Adrenal gland (tissue), 12 donors: Measurements from ENCODE around the gene NEGR1. TPM values are rescaled to one million over a fixed set of nuclear protein-coding genes. Genes with fewer than 3 reads are reported as not detected.

Source experiments
- DNase-seq, 7 donors: peaks; one replicate each; pipeline ENCODE4 v3.0.0-alpha.2; 2019 to 2020
- H3K27ac ChIP-seq, 5 donors: fragments of 200-600 bp; sonication (generic) in 4 of 5; 1 replicate in 3 of 5; 2 replicates in 2 of 5; pipeline versions ENCODE4 v1.5.1 to v1.8.0; 2016 to 2020; ENCODE audit warnings: mild to moderate bottlenecking in 1 of 5
- H3K27me3 ChIP-seq: fragments of 200-600 bp; 2 replicates; pipeline ENCODE4 v1.8.0; 2021
- H3K36me3 ChIP-seq, 2 donors: fragments of 200-600 bp; replicated peaks in 1 of 2; 1 replicate in 1 of 2; 2 replicates in 1 of 2; pipeline versions ENCODE4 v1.5.1 to v1.8.0; 2018 to 2022
- H3K4me1 ChIP-seq, 2 donors: fragments of 200-600 bp; replicated peaks in 1 of 2; 1 replicate in 1 of 2; 2 replicates in 1 of 2; pipeline versions ENCODE4 v1.5.1 to v1.8.0; 2018 to 2021
- H3K4me3 ChIP-seq, 4 donors: fragments of 200-600 bp; sonication (generic) in 3 of 4; one replicate each; pipeline ENCODE4 v1.5.1; 2016 to 2018
- H3K9me3 ChIP-seq, 3 donors: fragments of 200-600 bp; sonication (generic) in 1 of 3; replicated peaks in 1 of 3; 1 replicate in 2 of 3; 2 replicates in 1 of 3; pipeline versions ENCODE4 v1.5.1 to v1.8.0; 2016 to 2021
- CTCF ChIP-seq, 6 experiments: fragments of 450-650 bp in 4 of 6; fragments of 200-600 bp in 2 of 6; sonication (generic) in 1 of 6; IDR thresholded peaks; 1 replicate in 5 of 6; 2 replicates in 1 of 6; pipeline versions ENCODE4 v1.5.1 to v1.8.0; 2016 to 2021; ENCODE audit warnings: antibody characterized with exemption in 6 of 6, mild to moderate bottlenecking in 2 of 6, moderate library complexity in 1 of 6
- POLR2A ChIP-seq, 2 donors: fragments of 450-650 bp; IDR thresholded peaks; one replicate each; pipeline ENCODE4 v1.6.1; 2017; ENCODE audit warnings: antibody characterized with exemption in 2 of 2, mild to moderate bottlenecking in 2 of 2, moderate library complexity in 1 of 2
- WGBS, 4 donors: extraction: QIAGEN DNeasy Blood & Tissue Kit in 2 of 4; methylation state at CpG; one replicate each; pipeline versions ENCODE4 v1.1.5 to v1.1.7; 2013 to 2017; 5-methylcytosine and 5-hydroxymethylcytosine counted together
- intact Hi-C, 2 donors: fragments of 100-400 bp; cut with DNase I; formaldehyde crosslinking; loops; one replicate each; pipeline versions ENCODE4 v1.14.1 to v1.15.0; 2022 to 2023
- polyA plus RNA-seq, 3 donors: library from polyadenylated mRNA; stranded (reverse); fragments of 200-250 nt in 2 of 3; fragments of 350-450 nt in 1 of 3; fragmentation: Illumina TruSeq in 1 of 3; extraction: RNeasy Lipid Tissue Mini Kit (QIAGEN cat#74804) in 1 of 3; gene quantifications; one replicate each; pipeline ENCODE4 v1.2.3, GENCODE V29; 2013 to 2014
- total RNA-seq, 9 donors: library from RNA; depleted of rRNA in 4 of 9; stranded (reverse); fragments of >200 nt in 4 of 9; fragments of 120-200 nt in 1 of 9; fragmentation: NEBNext Ultra II Directional in 1 of 9; extraction: Animal tissue kit (Norgen Biotek cat#: 25700) in 1 of 9; gene quantifications; one replicate each; pipeline versions ENCODE4 v1.1.0 to v1.2.4, GENCODE V29; 2013 to 2023
- donor health status: healthy with polysubstance abuse.
- donor health status: Bipolar disorder and iron deficiency.
- donor health status: DM: yes; HTN: yes; CAD: no.
- donor health status: DM: no; HTN: no; CAD: no.
- donor health status: DM: no; HTN: no; CAD: no.
- donor health status: DM: yes; HTN: yes; CAD: no.

NEGR1 gene
- total and polyA plus RNA-seq, 12 donors, result 1.1 to 7.4 (median 4.0) TPM

GRCh38 chr1:71464016-71464415 lies 818.3 kb downstream of the NEGR1 start:
- no peaks in the 10 kb centered on the region for H3K36me3 ChIP-seq
- intact Hi-C loops, result no loop called here

GRCh38 chr1:71463144-71463543 lies 819.2 kb downstream of the NEGR1 start:
- intact Hi-C loops, result no loop called here
- no peaks in the 10 kb centered on the region for H3K27me3 ChIP-seq
- peak overlapping the region in 3 of 5 donors; percentile 7 to 47 (median 36) for H3K27ac ChIP-seq
- peaks cover 0 to 11% of the 10 kb centered on the region in 2 donors for H3K4me1 ChIP-seq
- H3K9me3 ChIP-seq, result no peaks in the 10 kb centered on the region
- TF ChIP-seq POLR2A (IDR thresholded peaks at IDR 0.05) (no peak), CTCF (IDR thresholded peaks at IDR 0.05) (no peak)
- no peaks in the 10 kb centered on the region for H3K36me3 ChIP-seq
- peak overlapping the region in 1 of 4 donors; percentile 19 for H3K4me3 ChIP-seq
- WGBS, 4 donors, result 36 to 40% (median 38%) methylated on average over 5 of the region's 5 CpGs
- DNase-seq, result peak in 3 of 7 donors; percentile 9 to 15 (median 11)

More at GRCh38 chr1:71464016-71464415, 818.3 kb downstream of the NEGR1 start:
- no peaks in the 10 kb centered on the region for H3K9me3 ChIP-seq
- 44 to 70% (median 58%) methylated on average over 1 of the region's 1 CpG for WGBS, 4 donors
- H3K27ac ChIP-seq, result peak overlapping the region in 1 of 5 donors; percentile 44
- peak overlapping the region in 1 of 4 donors; percentile 19 for H3K4me3 ChIP-seq
- DNase-seq, result no peak
- H3K27me3 ChIP-seq, result no peaks in the 10 kb centered on the region
- peaks cover 0 to 11% of the 10 kb centered on the region in 2 donors for H3K4me1 ChIP-seq
- TF ChIP-seq POLR2A (IDR thresholded peaks at IDR 0.05) (no peak), CTCF (IDR thresholded peaks at IDR 0.05) (no peak)

GRCh38 chr1:71462247-71462646 lies 820.1 kb downstream of the NEGR1 start:
- no peak for DNase-seq
- Histone ChIP-seq H3K9me3 (no peaks in the 10 kb centered on the region), H3K4me3 (no peak overlapping the region), H3K36me3 (no peaks in the 10 kb centered on the region), H3K27ac (no peak overlapping the region), H3K4me1 (peaks cover 0 to 11% of the 10 kb centered on the region in 2 donors), H3K27me3 (no peaks in the 10 kb centered on the region)
- intact Hi-C loops, result no loop called here
- no peak for TF ChIP-seq CTCF (IDR thresholded peaks at IDR 0.05)
- no peak for TF ChIP-seq POLR2A (IDR thresholded peaks at IDR 0.05)

GRCh38 chr1:71461416-71461815 lies 820.9 kb downstream of the NEGR1 start:
- H3K27me3 ChIP-seq, result no peaks in the 10 kb centered on the region
- no peak overlapping the region for H3K27ac ChIP-seq
- no peaks in the 10 kb centered on the region for H3K9me3 ChIP-seq
- TF ChIP-seq POLR2A (IDR thresholded peaks at IDR 0.05) (no peak), CTCF (IDR thresholded peaks at IDR 0.05) (no peak)
- intact Hi-C loops, result no loop called here
- no peak for DNase-seq
- H3K4me1 ChIP-seq, result peaks cover 0 to 11% of the 10 kb centered on the region in 2 donors
- 79 to 84% (median 83%) methylated on average over 2 of the region's 2 CpGs for WGBS, 4 donors
- H3K4me3 ChIP-seq, result no peak overlapping the region
- H3K36me3 ChIP-seq, result no peaks in the 10 kb centered on the region
